IPS-18a (cell line): ENCODE data around the gene DHRS7B.

Experiments used
- H3K27ac ChIP-seq: one replicate; pipeline ENCODE4 v1.5.1; 2013; ENCODE audit warnings: low read length
- H3K27me3 ChIP-seq: one replicate; pipeline ENCODE4 v1.6.1; 2013; ENCODE audit warnings: mild to moderate bottlenecking, low read length; ENCODE audit not compliant: control insufficient read depth, insufficient read depth
- H3K36me3 ChIP-seq: one replicate; pipeline ENCODE4 v1.6.1; 2013; ENCODE audit warnings: low read depth, low read length; ENCODE audit not compliant: control insufficient read depth
- H3K4me1 ChIP-seq: one replicate; pipeline ENCODE4 v1.6.1; 2013; ENCODE audit warnings: low read depth, low read length; ENCODE audit not compliant: control insufficient read depth
- H3K4me3 ChIP-seq: one replicate; pipeline ENCODE4 v1.5.1; 2013; ENCODE audit warnings: low read length
- H3K9ac ChIP-seq: one replicate; pipeline ENCODE4 v1.6.1; 2013; ENCODE audit warnings: mild to moderate bottlenecking, low read length, moderate library complexity
- H3K9me3 ChIP-seq: one replicate; pipeline ENCODE4 v1.6.1; 2013; ENCODE audit warnings: low read depth, low read length; ENCODE audit not compliant: control insufficient read depth

The DHRS7B gene

DNA sequence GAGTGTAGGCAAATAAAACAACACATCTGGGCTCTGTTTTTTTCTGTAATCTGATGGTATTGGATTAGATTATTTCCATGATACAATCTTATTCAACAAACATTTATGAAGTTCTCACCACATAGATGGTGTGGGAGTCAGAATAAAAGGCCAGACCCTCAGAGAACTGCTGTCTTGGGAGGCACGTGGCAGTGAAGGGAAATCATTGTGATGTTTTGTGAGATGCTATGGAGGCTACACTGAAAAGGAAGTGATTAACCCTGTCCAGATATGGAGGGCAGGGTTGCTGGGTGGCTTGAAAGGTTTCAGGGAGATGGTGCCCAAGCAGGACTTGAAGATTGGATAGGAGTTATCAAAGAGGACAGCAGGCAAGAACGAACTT, 35.6 kb downstream of the DHRS7B start:
- Histone ChIP-seq H3K4me1 (no peaks in the 10 kb centered on the region), H3K9ac (no peak overlapping the region), H3K36me3 (no peaks in the 10 kb centered on the region), H3K4me3 (no peak overlapping the region), H3K9me3 (no peaks in the 10 kb centered on the region), H3K27ac (no peak overlapping the region), H3K27me3 (no peaks in the 10 kb centered on the region)

DNA sequence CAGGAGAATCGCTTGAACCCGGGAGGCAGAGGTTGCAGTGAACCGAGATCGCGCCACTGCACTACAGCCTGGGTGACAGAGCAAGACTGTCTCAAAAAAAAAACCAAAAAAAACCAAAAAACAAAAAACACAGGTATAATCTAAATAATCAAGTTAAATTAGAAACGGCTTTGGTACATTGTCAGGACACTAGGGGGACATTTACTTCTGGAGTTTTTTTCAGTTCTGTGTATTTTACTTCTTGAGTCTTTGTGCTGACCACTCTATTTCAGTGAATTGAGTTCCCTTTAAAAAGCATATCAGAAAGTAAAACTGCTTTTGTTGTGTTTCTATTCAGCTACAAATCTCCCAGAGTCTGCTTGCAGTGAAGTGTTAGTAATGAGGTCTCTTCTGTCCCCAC, 36.3 kb downstream of the DHRS7B start:
- no peak overlapping the region for H3K9ac ChIP-seq
- H3K27me3 ChIP-seq: no peaks in the 10 kb centered on the region
- no peak overlapping the region for H3K27ac ChIP-seq
- no peaks in the 10 kb centered on the region for H3K36me3 ChIP-seq
- H3K9me3 ChIP-seq: no peaks in the 10 kb centered on the region
- no peak overlapping the region for H3K4me3 ChIP-seq
- H3K4me1 ChIP-seq: no peaks in the 10 kb centered on the region

DNA sequence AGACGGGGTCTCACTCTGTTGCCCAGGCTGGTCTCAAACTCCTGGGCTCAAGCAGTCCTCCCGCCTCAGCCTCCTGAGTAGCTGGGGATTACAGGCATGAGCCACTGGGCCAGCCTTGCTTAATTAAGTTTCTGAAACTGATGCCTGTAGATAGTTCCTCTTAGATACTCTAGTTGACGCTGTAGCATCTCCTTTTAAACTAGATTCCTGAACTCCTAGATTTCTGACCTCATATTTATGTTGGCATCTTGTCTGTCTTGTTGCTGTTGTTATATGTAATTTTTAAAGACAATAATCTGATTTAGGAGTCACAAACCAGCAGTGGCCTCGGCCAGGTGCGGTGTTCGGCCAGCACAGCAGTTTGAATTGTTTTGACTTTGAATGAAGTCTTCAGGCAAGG, 37.5 kb downstream of the DHRS7B start:
- no peaks in the 10 kb centered on the region for H3K9me3 ChIP-seq
- no peaks in the 10 kb centered on the region for H3K27me3 ChIP-seq
- H3K27ac ChIP-seq: no peak overlapping the region
- no peaks in the 10 kb centered on the region for H3K4me1 ChIP-seq
- H3K9ac ChIP-seq: no peak overlapping the region
- H3K4me3 ChIP-seq: no peak overlapping the region
- H3K36me3 ChIP-seq: no peaks in the 10 kb centered on the region

DNA sequence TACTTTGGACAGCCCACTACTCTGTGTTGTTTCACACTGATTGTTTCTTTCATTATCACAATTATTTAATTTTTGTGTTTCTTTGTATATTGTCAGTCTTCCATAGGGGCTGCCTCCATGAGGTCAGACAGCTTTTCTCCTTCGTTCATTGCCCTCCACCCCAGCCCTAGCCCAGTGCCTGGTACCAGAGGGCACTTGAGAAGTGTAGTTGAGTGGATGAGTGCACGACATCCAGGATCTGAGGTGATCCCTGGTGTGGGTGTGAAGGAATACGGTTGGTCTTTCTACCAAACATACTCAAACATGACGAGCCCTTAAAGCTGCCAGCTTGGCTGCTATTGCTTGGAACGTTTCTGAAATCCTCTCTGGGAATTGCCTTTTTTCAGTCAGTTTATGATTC, 37.9 kb downstream of the DHRS7B start:
- Histone ChIP-seq H3K9me3 (no peaks in the 10 kb centered on the region), H3K4me1 (no peaks in the 10 kb centered on the region), H3K36me3 (no peaks in the 10 kb centered on the region), H3K4me3 (no peak overlapping the region), H3K27me3 (no peaks in the 10 kb centered on the region), H3K9ac (no peak overlapping the region), H3K27ac (no peak overlapping the region)

DNA sequence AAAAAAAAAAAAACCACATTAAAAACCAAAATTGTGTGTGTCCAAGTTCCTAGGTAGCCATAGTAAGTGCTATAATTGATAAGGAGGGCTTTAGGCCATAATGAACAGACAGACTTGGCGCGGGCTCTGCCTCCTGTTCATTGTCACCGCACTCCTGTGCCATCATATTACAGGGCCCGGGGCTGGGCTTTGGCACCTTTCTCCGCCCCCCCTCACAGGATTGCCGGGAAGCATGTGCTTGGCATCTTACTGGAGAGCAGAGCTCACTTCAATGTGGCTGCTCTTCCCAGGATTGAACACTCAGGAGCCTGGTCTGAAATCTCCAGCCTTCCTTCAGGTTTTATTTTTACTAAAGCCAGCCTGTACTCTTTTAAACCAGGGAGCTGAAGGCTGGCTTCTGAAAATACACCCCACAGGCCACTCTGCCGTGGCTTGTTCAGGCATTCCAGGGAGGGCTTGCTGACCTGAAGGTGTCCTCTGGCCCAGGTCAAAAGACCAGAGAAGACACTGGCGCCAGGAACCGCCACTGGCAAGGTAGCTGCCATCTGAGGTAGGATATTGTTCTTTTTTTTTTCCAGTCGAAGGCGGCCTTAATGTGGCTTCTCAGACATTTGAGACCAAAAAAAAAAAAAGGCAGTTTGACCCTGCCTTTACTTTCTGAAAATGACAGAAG, 39.3 kb downstream of the DHRS7B start:
- H3K9ac ChIP-seq: no peak overlapping the region
- no peaks in the 10 kb centered on the region for H3K9me3 ChIP-seq
- no peaks in the 10 kb centered on the region for H3K36me3 ChIP-seq
- H3K4me1 ChIP-seq: no peaks in the 10 kb centered on the region
- no peaks in the 10 kb centered on the region for H3K27me3 ChIP-seq
- H3K27ac ChIP-seq: no peak overlapping the region
- H3K4me3 ChIP-seq: no peak overlapping the region

DNA sequence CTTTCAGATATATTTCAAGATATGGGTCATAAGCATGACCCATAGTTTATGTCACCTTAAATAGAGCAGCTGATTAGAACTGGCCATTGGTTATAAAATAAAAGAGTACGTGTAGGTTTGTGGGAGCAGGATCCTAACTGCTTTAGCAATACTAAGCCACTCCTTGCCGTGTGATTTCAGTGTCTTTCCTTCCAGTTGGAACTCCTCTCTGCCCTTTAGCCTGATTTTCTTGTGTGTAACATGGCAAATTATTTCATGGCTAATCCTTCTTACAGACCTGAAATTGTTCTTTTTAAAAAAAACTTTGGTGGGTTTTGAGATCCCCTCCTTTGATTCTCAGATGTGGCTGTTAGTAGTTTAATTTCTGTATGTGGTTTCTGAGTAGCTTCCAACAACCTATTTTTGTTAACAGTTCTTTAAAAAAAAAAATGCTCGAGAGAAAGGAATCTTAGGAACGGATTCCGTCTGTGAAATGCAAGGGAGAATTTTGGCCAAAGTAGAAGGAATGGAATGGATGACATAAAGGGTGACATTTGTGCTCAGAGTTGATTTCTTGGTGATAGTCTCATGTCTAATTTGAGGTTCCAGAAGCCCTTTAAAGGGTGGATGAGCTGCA, 39.9 kb downstream of the DHRS7B start:
- H3K27ac ChIP-seq: no peak overlapping the region
- no peaks in the 10 kb centered on the region for H3K27me3 ChIP-seq
- no peaks in the 10 kb centered on the region for H3K4me1 ChIP-seq
- H3K36me3 ChIP-seq: no peaks in the 10 kb centered on the region
- H3K9me3 ChIP-seq: no peaks in the 10 kb centered on the region
- no peak overlapping the region for H3K9ac ChIP-seq
- no peak overlapping the region for H3K4me3 ChIP-seq

DNA sequence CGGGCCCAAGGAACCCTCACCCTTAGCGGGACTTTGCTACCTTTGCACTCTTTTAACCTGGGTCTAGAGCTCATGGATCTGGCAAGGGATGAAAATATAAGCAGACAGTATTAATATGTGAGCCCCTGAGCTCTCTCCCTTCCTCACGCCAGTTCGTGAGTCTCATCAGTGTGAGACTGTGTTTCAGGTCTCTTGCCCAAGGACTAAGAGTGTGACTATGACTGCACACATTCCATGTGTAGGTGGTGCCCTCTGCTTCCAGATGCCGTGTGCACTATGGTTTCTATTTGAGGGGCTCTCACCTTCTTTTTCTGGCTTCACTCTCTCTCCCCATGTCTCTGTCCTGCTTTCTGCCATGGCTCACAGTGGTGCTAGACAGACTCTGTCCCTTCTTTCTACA, 40.5 kb downstream of the DHRS7B start:
- no peak overlapping the region for H3K4me3 ChIP-seq
- H3K27me3 ChIP-seq: no peaks in the 10 kb centered on the region
- no peaks in the 10 kb centered on the region for H3K36me3 ChIP-seq
- no peaks in the 10 kb centered on the region for H3K9me3 ChIP-seq
- H3K27ac ChIP-seq: no peak overlapping the region
- H3K9ac ChIP-seq: no peak overlapping the region
- H3K4me1 ChIP-seq: no peaks in the 10 kb centered on the region

DNA sequence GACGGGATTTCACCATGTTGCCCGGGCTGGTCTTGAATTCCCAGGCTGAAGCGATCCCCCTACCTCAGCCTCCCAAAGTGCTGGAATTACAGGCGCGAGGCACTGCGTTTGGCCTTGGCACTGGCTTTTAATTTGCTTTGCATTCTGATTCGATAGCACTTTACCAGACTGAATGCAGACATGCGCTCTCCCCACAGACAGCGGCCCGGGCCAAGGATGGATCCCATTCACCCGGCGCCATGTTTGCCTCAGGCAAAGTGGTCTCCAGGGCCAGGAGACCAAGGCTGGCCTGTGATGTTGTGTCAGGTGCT, 41.7 kb downstream of the DHRS7B start:
- H3K36me3 ChIP-seq: peaks cover 3% of the 10 kb centered on the region
- H3K4me3 ChIP-seq: no peak overlapping the region
- H3K27ac ChIP-seq: no peak overlapping the region
- no peaks in the 10 kb centered on the region for H3K4me1 ChIP-seq
- no peaks in the 10 kb centered on the region for H3K9me3 ChIP-seq
- H3K27me3 ChIP-seq: no peaks in the 10 kb centered on the region
- H3K9ac ChIP-seq: no peak overlapping the region

DNA sequence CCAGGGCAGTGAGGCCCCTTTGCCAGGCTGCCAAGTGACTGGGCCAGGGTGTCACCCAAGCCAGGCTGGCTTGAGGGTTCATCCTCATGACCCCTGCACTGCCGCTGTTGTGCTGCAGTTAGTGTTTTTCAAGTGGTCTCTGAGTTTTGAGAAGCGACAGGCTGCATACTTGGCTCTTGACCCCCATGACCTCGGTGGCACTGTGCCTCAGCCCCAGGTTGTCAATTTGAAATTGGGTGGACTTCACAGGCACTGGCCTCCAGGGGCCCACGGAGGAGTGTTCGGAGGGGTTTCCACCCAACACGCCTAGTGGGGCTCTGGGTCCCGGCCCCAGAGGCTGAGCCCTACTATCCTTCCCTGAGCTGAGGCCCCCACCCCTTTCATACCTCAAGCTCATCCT, 42.7 kb downstream of the DHRS7B start:
- no peak overlapping the region for H3K4me3 ChIP-seq

DNA sequence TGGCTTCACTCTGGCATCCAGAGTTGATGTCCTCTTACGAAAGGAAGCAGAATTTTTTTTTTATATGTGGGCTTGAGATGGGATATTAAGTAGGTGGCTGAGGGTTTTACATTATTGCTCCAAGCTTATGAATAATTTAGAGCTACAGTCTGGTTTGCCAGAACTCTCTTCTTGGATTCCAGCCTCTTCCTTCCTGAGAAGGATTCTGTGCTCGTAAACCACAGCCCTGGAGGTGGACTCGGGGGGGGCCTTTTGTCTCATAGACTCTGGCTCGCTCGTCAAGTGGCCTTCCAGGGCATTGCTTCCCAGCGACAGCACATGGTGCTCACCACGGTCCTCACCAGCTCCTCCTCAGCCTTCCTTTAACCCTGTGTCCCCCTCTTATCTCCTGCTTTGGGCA, 44.0 kb downstream of the DHRS7B start:
- Histone ChIP-seq H3K27ac (no peak overlapping the region), H3K4me1 (no peaks in the 10 kb centered on the region), H3K27me3 (no peaks in the 10 kb centered on the region), H3K4me3 (no peak overlapping the region), H3K9ac (no peak overlapping the region), H3K36me3 (peaks cover 3% of the 10 kb centered on the region), H3K9me3 (no peaks in the 10 kb centered on the region)

More for the DNA sequence above, 42.7 kb downstream of the DHRS7B start:
- no peak overlapping the region for H3K27ac ChIP-seq
- no peak overlapping the region for H3K9ac ChIP-seq
- peaks cover 3% of the 10 kb centered on the region for H3K36me3 ChIP-seq
- no peaks in the 10 kb centered on the region for H3K4me1 ChIP-seq
- no peaks in the 10 kb centered on the region for H3K9me3 ChIP-seq
- H3K27me3 ChIP-seq: no peaks in the 10 kb centered on the region

DNA sequence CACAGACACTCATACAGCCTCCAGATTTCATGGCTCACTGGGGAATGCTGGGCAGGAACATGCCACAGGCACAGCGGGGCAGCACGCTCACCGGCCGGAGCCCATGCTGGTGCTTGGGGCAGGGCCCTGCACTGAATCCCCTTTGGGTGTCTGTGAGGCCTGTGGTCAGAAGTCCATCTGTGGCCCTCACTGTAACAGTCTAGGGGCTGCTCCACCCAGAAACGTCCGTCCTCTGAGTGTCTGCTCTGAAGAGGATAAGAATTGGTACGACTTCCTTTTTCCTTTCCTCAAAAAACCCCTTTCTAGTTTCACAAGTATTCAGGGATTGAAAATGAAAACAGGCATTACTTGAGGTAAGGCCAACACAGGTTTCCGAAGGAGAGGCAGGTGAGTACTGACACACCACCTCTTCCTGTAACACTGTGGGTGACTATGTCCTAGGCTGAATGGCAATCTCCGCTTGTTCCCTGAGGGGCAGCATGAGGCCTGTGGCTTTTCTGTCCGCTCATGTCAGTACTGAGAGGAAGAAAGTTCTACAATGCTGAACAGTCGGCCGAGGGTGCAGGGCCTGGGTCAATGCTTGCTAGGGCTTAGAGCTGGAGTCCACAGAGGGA, 44.7 kb downstream of the DHRS7B start:
- Histone ChIP-seq H3K27ac (no peak overlapping the region), H3K27me3 (no peaks in the 10 kb centered on the region), H3K4me3 (no peak overlapping the region), H3K4me1 (no peaks in the 10 kb centered on the region), H3K9ac (no peak overlapping the region), H3K9me3 (no peaks in the 10 kb centered on the region), H3K36me3 (peaks cover 3% of the 10 kb centered on the region)

DNA sequence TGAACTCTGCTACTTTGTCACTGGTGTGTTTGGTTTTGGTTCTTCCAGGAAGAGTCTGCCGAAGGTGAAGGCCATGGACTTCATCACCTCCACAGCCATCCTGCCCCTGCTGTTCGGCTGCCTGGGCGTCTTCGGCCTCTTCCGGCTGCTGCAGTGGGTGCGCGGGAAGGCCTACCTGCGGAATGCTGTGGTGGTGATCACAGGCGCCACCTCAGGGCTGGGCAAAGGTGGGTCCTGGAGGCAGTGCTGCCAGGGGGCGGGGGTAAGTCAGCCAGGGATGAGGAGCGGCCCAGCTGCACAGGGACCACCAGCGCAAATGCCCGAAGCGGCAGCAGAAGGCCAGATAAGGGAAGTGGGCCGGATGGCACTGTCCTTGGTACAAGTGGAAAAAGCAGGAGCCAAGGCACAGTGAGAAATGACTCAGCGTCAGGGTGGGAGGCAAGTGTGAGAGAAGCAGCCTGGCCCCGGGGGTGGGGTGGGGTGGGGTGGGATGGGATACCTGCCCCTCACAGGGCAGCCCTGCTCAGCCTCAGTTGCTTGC, 45.3 kb downstream of the DHRS7B start:
- peaks cover 3% of the 10 kb centered on the region for H3K36me3 ChIP-seq
- no peaks in the 10 kb centered on the region for H3K9me3 ChIP-seq
- no peaks in the 10 kb centered on the region for H3K27me3 ChIP-seq
- no peak overlapping the region for H3K9ac ChIP-seq
- no peaks in the 10 kb centered on the region for H3K4me1 ChIP-seq
- H3K27ac ChIP-seq: no peak overlapping the region
- no peak overlapping the region for H3K4me3 ChIP-seq
